ENCODE results near the gene PGC.
A peak's percentile ranks its signal among the peaks of the same experiment; 100 is the strongest.

The PGC gene

GRCh38 chr6:41697861-41698781, 49.1 kb downstream of the PGC start:
- DNase-seq (ENCODE audit: low read depth, low spot score), result peak; percentile 83

DNA sequence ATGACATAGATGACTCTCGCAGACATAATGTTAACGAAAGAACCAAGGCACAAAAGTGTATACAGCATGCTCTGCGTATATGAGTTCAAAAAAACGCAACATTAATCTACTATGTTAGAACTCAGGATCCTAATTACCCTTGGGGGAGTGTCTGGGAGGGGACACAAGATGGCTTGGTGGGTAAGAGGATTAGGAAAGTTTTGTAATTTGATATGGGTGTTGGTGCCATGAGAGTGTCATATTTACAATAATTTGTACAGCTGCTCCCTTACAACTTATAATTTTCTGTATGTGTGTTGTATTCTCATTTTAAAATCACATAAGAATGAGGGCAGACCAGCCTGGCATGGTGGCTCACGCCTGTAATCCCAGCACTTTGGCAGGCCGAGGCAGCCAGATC, 50.4 kb downstream of the PGC start:
- DNase-seq (ENCODE audit: low read depth, low spot score), result no peak

- DNase-seq (ENCODE audit: low read depth, low spot score), result no peak
Observed at GRCh38 chr6:41695825-41696224, 51.4 kb downstream of the PGC start.

DNA sequence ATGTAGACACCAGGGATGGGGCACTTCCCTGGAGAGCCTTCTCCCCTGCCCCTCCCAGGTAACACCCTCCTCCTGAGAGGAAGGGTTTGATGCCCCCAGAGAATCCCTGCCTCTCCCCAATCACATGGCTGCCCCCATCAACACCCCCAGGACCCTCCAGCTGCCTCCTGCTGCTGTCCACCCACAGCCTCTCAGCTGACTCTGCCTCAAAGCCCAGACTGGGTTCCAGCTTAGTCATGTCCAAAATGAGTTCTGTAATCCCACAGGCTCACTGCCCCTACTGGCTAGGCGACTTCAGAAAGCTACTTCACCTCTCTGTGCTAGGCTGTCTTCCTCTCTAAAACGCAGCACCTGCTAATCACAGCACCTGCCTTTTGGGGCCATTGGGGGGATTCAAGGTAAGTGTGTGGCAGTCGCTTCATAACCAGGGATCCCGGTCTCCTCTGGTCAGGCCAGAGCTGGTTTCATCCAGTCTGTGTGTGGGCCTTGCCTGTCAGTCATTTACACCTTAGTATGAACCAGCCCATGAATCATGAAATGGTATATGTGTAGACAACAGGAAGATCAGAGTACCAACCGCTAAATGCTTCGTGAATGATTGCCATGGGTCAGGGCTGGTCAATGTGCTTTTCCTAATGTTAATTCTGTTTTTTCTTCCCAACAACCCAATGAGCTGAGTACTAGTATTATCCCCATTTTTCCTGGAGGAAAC, 52.2 kb downstream of the PGC start:
- no peak for DNase-seq (ENCODE audit: low read depth, low spot score)

- DNase-seq (ENCODE audit: low read depth, low spot score), result no peak
Observed at GRCh38 chr6:41693281-41694240, 53.6 kb downstream of the PGC start.

DNA sequence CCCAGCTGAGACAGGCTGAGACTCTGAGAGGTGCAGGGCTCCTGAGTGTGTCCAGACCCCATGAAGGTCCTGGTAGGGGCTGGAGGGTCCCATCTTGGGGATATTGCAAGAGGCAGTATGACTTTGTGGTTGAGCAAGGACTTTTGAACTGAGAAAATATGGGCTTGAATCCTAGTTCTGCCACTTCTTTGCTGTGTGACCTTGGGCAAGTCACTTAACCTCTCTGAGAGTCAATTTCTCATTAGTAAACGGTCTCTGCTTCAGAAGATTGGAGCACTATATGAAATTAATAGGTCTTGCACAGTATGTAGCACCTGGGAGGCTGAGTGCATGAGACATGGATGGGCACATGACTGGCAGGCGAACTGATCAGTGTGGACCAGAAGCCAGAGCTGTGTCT, 54.5 kb downstream of the PGC start:
- no peak for DNase-seq (ENCODE audit: low read depth, low spot score)

GRCh38 chr6:41692080-41692675, 55.0 kb downstream of the PGC start:
- no peak for DNase-seq (ENCODE audit: low read depth, low spot score)

- no peak for DNase-seq (ENCODE audit: low read depth, low spot score)
Observed at GRCh38 chr6:41691426-41692079, 55.6 kb downstream of the PGC start.

DNA sequence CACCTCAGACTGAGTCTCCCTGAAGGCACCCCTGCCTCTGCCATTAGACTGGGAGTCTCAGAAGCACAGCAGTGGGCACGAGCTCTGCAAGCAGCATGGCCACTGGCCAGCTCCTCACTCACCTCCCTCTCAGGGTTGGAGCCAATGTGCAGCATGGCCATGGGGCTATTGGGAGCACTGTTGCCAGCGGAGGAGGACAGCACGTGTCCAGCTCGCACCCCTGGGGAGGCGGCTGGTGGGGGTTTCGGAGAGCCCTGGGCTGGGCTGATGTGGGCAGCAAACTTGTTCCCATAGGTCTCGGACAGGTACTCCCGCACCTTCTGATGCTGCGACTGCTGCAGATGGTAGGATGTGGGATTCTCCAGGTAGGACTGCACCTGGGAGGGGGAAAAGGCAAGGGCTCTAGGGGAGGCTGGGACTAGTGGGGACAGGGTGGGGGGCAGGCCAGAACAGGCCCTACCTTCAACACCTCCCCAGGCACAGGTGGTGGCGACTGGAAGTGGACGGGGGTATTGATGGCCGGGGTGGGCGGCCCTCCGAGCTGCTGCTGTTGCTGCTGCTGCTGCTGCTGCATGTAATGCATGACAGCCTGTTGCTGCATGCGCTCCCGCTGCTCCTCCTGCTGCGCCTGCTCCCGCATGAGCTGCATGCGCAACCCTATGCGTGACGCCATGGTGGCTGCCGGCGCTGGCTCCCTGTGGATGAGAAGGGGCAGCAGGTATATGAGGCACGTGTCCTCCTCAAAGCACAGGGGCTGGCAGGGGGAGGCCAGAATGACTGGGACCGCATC, 56.5 kb downstream of the PGC start:
- DNase-seq (ENCODE audit: low read depth, low spot score), result no peak

- DNase-seq (ENCODE audit: low read depth, low spot score), result no peak
Observed at GRCh38 chr6:41689171-41690008, 57.8 kb downstream of the PGC start.

DNA sequence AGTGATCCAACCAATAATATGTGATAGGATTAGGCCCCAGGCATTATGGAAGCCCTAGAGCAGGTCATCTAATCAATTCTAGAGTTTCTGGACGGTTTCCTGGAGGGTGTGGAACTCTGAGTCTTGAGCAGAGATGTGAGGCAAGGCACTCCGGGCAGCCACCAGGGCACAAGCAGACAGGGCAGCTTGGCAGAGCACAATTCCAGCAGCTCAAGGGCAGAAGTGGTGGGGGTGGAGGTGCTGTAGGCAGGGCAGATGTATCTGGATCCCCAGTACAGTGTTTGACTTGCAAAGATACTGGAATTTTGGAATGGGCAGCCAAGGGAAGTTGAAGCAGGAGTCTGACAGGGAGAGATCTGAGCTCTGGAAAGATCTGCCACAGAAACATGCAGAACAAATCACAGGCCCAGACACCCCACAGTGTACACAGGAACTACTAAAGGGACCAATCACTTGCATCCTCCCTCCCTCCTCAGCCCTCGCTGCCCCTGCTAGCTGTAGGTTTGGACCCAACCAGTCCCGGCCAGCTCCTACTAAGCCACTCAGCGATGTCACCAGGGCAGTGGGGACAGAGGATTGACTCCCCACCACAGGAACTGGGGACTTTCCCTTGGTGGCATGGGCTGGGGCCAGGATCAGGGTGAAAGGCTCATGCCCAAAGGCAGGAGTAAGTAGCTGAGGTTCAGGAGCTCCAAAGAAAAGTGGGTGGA, 58.8 kb downstream of the PGC start:
- no peak for DNase-seq (ENCODE audit: low read depth, low spot score)

DNA sequence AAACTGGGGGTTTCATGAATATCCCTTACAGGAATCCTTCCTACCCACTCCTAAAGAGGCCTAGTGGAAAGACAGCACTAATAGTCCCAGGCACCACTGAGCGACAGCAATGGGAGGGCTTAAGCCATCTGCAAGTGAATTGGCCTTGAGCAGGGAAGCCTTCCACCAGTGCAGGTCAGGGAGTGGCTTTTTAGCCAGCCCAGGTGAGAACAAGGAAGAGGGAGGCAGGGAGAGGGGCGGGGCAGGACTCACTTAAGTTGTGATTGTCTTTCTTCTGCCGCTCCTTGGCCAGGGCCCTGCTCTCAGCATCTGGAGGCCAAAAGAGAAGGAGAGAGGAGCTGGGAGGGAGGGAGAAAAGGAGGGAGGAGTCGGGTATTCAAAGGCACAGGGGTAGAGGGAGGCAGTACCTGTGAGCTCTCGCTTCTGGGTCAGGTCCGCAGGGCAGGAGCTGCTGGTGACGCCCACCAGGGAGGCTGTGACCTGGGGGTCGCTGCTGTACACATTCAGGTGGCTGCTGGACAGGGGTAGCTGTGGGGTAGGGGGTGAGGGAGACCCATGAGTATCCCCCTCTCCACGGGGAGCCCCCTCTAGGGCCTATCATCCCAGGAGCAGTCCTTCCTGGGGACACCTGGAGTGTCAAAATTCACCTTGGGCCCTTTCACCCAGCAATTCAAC, 59.6 kb downstream of the PGC start:
- no peak for DNase-seq (ENCODE audit: low read depth, low spot score)
